Measurements from ENCODE around the gene MMP11.

The MMP11 gene

DNA sequence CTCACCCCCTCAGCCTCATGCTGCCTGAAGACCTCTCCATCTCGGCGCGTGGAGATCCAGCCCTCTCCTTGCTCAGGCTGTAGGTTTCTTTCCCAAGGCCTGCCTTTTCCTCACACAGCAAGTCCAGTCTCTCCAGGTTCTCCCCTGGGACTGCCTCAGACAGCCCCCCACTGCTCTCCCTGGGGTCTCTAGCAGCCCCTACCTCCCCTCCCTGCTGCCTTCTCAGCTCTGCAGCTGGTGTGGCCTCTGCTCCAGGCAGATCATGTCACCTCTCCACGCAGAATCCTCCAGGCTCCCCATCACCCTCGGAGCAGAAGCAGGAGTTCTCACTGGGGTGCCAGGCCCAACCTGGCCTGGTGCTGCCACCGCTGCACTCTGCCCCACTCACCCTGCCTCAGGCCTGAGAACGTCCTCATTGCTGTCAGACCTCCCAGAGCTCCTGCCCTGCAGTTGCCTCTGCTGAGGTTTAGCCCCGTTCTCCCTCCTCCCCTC, 29.3 kb downstream of the MMP11 start:
- Histone ChIP-seq H4K12ac (ENCODE audit: low read depth, low read length) (no peak overlapping the region), H2BK12ac (ENCODE audit: low read length) (no peak overlapping the region), H4K8ac (ENCODE audit: low read depth, low read length) (no peak overlapping the region), H2AFZ (ENCODE audit: insufficient read depth, low read length, poor library complexity) (no peak overlapping the region), H3K79me2 (ENCODE audit: control insufficient read depth, insufficient read depth, low read length, poor library complexity) (no peaks in the 10 kb centered on the region), H3K27me3 (ENCODE audit: insufficient read depth, low read length) (no peaks in the 10 kb centered on the region), H4K91ac (ENCODE audit: low read depth, low read length) (no peak overlapping the region), H3K23ac (ENCODE audit: low read length) (no peak overlapping the region), H3K4ac (ENCODE audit: low read depth, low read length) (no peak overlapping the region), H3K9ac (ENCODE audit: low read length) (no peak overlapping the region), H3K4me3 (ENCODE audit: low read depth, low read length) (no peak overlapping the region), H2AK5ac (ENCODE audit: low read length) (no peak overlapping the region), H3K18ac (ENCODE audit: low read length) (no peak overlapping the region), H3K27ac (ENCODE audit: low read depth, low read length) (no peak overlapping the region), H3K36me3 (ENCODE audit: control insufficient read depth in 1 of 2, insufficient read depth in 2 of 2, low read length in 2 of 2) (peaks cover 59 to 76% of the 10 kb centered on the region in 2 experiments), H3K4me1 (ENCODE audit: control insufficient read depth in 1 of 2, insufficient read depth in 2 of 2, low read length in 2 of 2) (no peaks in the 10 kb centered on the region), H2BK5ac (ENCODE audit: low read depth, low read length, poor library complexity) (no peak overlapping the region), H3K79me1 (ENCODE audit: low read length) (no peaks in the 10 kb centered on the region), H2BK120ac (ENCODE audit: insufficient read depth, low read length, poor library complexity) (no peak overlapping the region), H3K14ac (ENCODE audit: low read length) (no peak overlapping the region), H3K4me2 (ENCODE audit: low read length) (no peak overlapping the region), H3K9me3 (ENCODE audit: insufficient read depth, low read depth, low read length) (peaks cover 1% of the 10 kb centered on the region)
- DNase-seq: no peak
- WGBS (ENCODE audit: extremely low coverage, insufficient coverage, insufficient read length): no CpG with 5 or more reads among the region's 8 CpGs

DNA sequence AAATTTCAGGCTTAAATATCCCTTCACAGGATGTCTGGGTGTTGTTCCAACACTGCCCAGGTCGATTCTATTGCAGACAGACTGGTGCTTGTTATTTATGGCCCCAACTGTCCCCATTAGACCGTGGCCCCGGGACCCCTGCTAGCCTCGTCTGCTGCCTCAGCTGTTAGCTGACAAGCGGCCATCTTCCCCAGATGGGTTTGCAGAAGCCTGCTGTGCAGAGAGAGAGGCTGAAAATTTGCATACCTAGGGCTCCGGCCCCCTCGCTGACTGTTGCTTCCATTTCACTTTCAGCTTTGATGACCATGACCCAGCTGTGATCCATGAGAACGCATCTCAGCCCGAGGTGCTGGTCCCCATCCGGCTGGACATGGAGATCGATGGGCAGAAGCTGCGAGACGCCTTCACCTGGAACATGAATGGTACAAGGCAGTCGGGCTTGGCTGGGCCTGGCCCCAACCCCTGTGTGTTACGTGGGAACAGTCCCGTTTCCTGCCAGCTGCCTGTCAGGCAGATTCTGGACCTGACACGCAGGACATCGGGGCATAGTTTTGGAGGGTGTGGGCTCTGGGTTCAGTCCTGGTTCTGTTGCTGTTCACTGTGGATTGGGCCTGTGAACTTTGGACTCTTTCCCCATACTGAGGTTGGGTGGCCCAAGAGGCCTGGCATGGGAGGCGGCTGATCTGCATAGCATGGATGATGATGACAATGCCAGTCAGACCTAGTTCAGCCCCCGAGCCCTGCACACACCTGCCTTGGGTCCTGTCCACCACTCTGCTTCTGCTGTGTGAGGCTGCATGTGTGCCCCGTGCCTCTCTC, 30.6 kb downstream of the MMP11 start:
- H3K27ac ChIP-seq (ENCODE audit: low read depth, low read length): no peak overlapping the region
- no peak overlapping the region for H2AK5ac ChIP-seq (ENCODE audit: low read length)
- no peak overlapping the region for H4K12ac ChIP-seq (ENCODE audit: low read depth, low read length)
- peaks cover 1% of the 10 kb centered on the region for H3K9me3 ChIP-seq (ENCODE audit: insufficient read depth, low read depth, low read length)
- no peaks in the 10 kb centered on the region for H3K27me3 ChIP-seq (ENCODE audit: insufficient read depth, low read length)
- no peaks in the 10 kb centered on the region for H3K79me1 ChIP-seq (ENCODE audit: low read length)
- no peak overlapping the region for H3K14ac ChIP-seq (ENCODE audit: low read length)
- H2BK5ac ChIP-seq (ENCODE audit: low read depth, low read length, poor library complexity): no peak overlapping the region
- no peak overlapping the region for H2BK120ac ChIP-seq (ENCODE audit: insufficient read depth, low read length, poor library complexity)
- no peak overlapping the region for H3K4ac ChIP-seq (ENCODE audit: low read depth, low read length)
- DNase-seq: no peak
- H3K4me2 ChIP-seq (ENCODE audit: low read length): no peak overlapping the region
- H3K36me3 ChIP-seq (ENCODE audit: control insufficient read depth in 1 of 2, insufficient read depth in 2 of 2, low read length in 2 of 2): peaks cover 56 to 73% of the 10 kb centered on the region in 2 experiments
- H3K79me2 ChIP-seq (ENCODE audit: control insufficient read depth, insufficient read depth, low read length, poor library complexity): no peaks in the 10 kb centered on the region
- no peak overlapping the region for H2AFZ ChIP-seq (ENCODE audit: insufficient read depth, low read length, poor library complexity)
- WGBS (ENCODE audit: extremely low coverage, insufficient coverage, insufficient read length): no CpG with 5 or more reads among the region's 21 CpGs
- H3K4me3 ChIP-seq (ENCODE audit: low read depth, low read length): no peak overlapping the region
- no peak overlapping the region for H3K23ac ChIP-seq (ENCODE audit: low read length)
- no peaks in the 10 kb centered on the region for H3K4me1 ChIP-seq (ENCODE audit: control insufficient read depth in 1 of 2, insufficient read depth in 2 of 2, low read length in 2 of 2)
- H3K9ac ChIP-seq (ENCODE audit: low read length): no peak overlapping the region
- H3K18ac ChIP-seq (ENCODE audit: low read length): no peak overlapping the region
- no peak overlapping the region for H2BK12ac ChIP-seq (ENCODE audit: low read length)
- no peak overlapping the region for H4K91ac ChIP-seq (ENCODE audit: low read depth, low read length)
- H4K8ac ChIP-seq (ENCODE audit: low read depth, low read length): no peak overlapping the region

DNA sequence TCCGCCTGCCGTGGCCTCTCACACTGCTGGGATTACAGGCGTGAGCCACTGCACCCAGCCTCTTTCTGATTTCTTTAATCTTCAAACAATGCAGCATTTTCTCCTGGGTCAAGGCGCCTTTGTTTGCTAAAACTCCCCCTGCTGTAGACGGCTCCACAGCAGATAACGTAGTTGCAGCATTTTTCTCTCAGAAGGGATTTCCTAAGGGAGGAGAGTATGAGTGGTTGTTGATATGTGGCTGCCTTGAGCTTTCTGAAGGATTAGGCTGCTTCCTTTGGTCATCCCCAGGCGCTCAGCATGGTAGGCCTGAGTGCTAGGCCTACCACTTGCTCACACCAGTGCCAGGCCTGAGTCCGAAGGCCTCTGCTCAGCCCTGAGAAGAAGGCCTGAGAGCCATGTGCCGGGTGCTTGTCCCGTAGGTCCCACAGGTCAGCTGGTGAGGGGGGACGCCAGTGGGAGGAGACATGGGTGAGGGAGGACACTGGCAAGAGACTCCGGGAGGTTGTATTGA, 32.2 kb downstream of the MMP11 start:
- Histone ChIP-seq H2BK120ac (ENCODE audit: insufficient read depth, low read length, poor library complexity) (no peak overlapping the region), H3K4me2 (ENCODE audit: low read length) (no peak overlapping the region), H3K4me1 (ENCODE audit: control insufficient read depth in 1 of 2, insufficient read depth in 2 of 2, low read length in 2 of 2) (no peaks in the 10 kb centered on the region), H3K9ac (ENCODE audit: low read length) (no peak overlapping the region), H3K4ac (ENCODE audit: low read depth, low read length) (no peak overlapping the region), H3K4me3 (ENCODE audit: low read depth, low read length) (no peak overlapping the region), H3K18ac (ENCODE audit: low read length) (no peak overlapping the region), H3K79me1 (ENCODE audit: low read length) (no peaks in the 10 kb centered on the region), H3K23ac (ENCODE audit: low read length) (no peak overlapping the region), H2BK12ac (ENCODE audit: low read length) (no peak overlapping the region), H4K8ac (ENCODE audit: low read depth, low read length) (no peak overlapping the region), H3K27me3 (ENCODE audit: insufficient read depth, low read length) (no peaks in the 10 kb centered on the region), H3K9me3 (ENCODE audit: insufficient read depth, low read depth, low read length) (peaks cover 1% of the 10 kb centered on the region), H3K27ac (ENCODE audit: low read depth, low read length) (no peak overlapping the region), H3K79me2 (ENCODE audit: control insufficient read depth, insufficient read depth, low read length, poor library complexity) (no peaks in the 10 kb centered on the region), H2AFZ (ENCODE audit: insufficient read depth, low read length, poor library complexity) (no peak overlapping the region), H3K14ac (ENCODE audit: low read length) (no peak overlapping the region), H2BK5ac (ENCODE audit: low read depth, low read length, poor library complexity) (no peak overlapping the region), H3K36me3 (ENCODE audit: control insufficient read depth in 1 of 2, insufficient read depth in 2 of 2, low read length in 2 of 2) (peaks cover 56 to 68% of the 10 kb centered on the region in 2 experiments), H4K12ac (ENCODE audit: low read depth, low read length) (no peak overlapping the region), H4K91ac (ENCODE audit: low read depth, low read length) (no peak overlapping the region), H2AK5ac (ENCODE audit: low read length) (no peak overlapping the region)
- no peak for DNase-seq
- no CpG with 5 or more reads among the region's 12 CpGs for WGBS (ENCODE audit: extremely low coverage, insufficient coverage, insufficient read length)

DNA sequence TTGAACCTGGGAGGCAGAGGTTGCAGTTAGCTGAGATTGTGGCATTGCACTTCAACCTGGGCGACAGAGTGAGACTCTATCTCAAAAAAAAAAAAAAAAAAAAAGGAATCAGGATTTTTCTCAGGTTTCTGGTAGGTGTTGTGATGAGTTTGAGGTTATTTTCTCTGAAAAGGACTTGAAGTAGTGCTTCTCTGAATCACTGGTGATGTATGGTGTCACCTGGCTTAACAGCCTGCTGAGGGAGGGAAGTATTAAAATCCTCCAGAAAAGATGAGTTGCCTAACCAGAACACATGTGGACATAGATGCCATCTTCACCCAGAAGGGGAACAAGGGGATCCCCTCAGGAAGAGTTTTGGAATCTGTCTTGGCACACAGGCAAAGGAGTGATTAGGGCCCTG, 34.2 kb downstream of the MMP11 start:
- Histone ChIP-seq H3K4me3 (ENCODE audit: low read depth, low read length) (no peak overlapping the region), H2BK120ac (ENCODE audit: insufficient read depth, low read length, poor library complexity) (no peak overlapping the region)

More for the DNA sequence above, 34.2 kb downstream of the MMP11 start:
- no peak overlapping the region for H3K14ac ChIP-seq (ENCODE audit: low read length)
- no peaks in the 10 kb centered on the region for H3K79me2 ChIP-seq (ENCODE audit: control insufficient read depth, insufficient read depth, low read length, poor library complexity)
- no peak overlapping the region for H2BK5ac ChIP-seq (ENCODE audit: low read depth, low read length, poor library complexity)
- no peak overlapping the region for H2BK12ac ChIP-seq (ENCODE audit: low read length)
- no peaks in the 10 kb centered on the region for H3K4me1 ChIP-seq (ENCODE audit: control insufficient read depth in 1 of 2, insufficient read depth in 2 of 2, low read length in 2 of 2)
- no peak overlapping the region for H3K27ac ChIP-seq (ENCODE audit: low read depth, low read length)
- H4K91ac ChIP-seq (ENCODE audit: low read depth, low read length): no peak overlapping the region
- no peak overlapping the region for H2AK5ac ChIP-seq (ENCODE audit: low read length)
- H3K9me3 ChIP-seq (ENCODE audit: insufficient read depth, low read depth, low read length): no peaks in the 10 kb centered on the region
- H3K4ac ChIP-seq (ENCODE audit: low read depth, low read length): no peak overlapping the region
- H3K36me3 ChIP-seq (ENCODE audit: control insufficient read depth in 1 of 2, insufficient read depth in 2 of 2, low read length in 2 of 2): peaks cover 44 to 50% of the 10 kb centered on the region in 2 experiments
- DNase-seq: no peak
- no peak overlapping the region for H4K12ac ChIP-seq (ENCODE audit: low read depth, low read length)
- H3K23ac ChIP-seq (ENCODE audit: low read length): no peak overlapping the region
- no peak overlapping the region for H3K4me2 ChIP-seq (ENCODE audit: low read length)
- H3K27me3 ChIP-seq (ENCODE audit: insufficient read depth, low read length): no peaks in the 10 kb centered on the region
- no peak overlapping the region for H3K9ac ChIP-seq (ENCODE audit: low read length)
- no peak overlapping the region for H4K8ac ChIP-seq (ENCODE audit: low read depth, low read length)
- H3K18ac ChIP-seq (ENCODE audit: low read length): no peak overlapping the region
- H2AFZ ChIP-seq (ENCODE audit: insufficient read depth, low read length, poor library complexity): no peak overlapping the region
- no CpG with 5 or more reads among the region's 1 CpG for WGBS (ENCODE audit: extremely low coverage, insufficient coverage, insufficient read length)
- H3K79me1 ChIP-seq (ENCODE audit: low read length): no peaks in the 10 kb centered on the region

All from trophoblast cell (in vitro differentiated cells and primary cell).